Activated CD4-positive, CD25-positive, alpha-beta regulatory T cell treated with anti-CD3 and anti-CD28 coated beads, Interleukin-2, amount 50 U/mL, for 24 hours (primary cell): ENCODE measurements around the gene KRI1.

Source experiments
- ATAC-seq, 2 donors: fragments of 150-1000 bp; cut with Tn5 transposase; one replicate each; pipeline ENCODE4 v1.10.0; 2021; ENCODE audit warnings: mild to moderate bottlenecking in 1 of 2, moderate library complexity in 1 of 2

KRI1 gene

GRCh38 chr19:10517760-10518443 is 47.9 kb downstream of the KRI1 start:
- peak; percentile 33 to 41 for ATAC-seq

- ATAC-seq: no peak
Measured at GRCh38 chr19:10517361-10517759, 48.5 kb downstream of the KRI1 start, which contains the start of gene S1PR5. Gene S1PR5 (minus strand): TSS chr19:10517447. CDS start chr19:10515011, 2,436 bp downstream.

GRCh38 chr19:10516671-10517286 is 49.0 kb downstream of the KRI1 start:
- ATAC-seq: no peak

GRCh38 chr19:10516064-10516385 is 49.8 kb downstream of the KRI1 start:
- ATAC-seq: no peak

GRCh38 chr19:10514211-10515145 is 51.3 kb downstream of the KRI1 start:
- peak; percentile 49 to 60 for ATAC-seq

- ATAC-seq: no peak
Measured at GRCh38 chr19:10513223-10513622, 52.6 kb downstream of the KRI1 start.

GRCh38 chr19:10510301-10510802 is 55.5 kb downstream of the KRI1 start:
- no peak for ATAC-seq

GRCh38 chr19:10508707-10509106 is 57.1 kb downstream of the KRI1 start:
- peak; percentile 49 to 52 for ATAC-seq

GRCh38 chr19:10508036-10508435 is 57.8 kb downstream of the KRI1 start:
- no peak for ATAC-seq

GRCh38 chr19:10505583-10506229 is 60.1 kb downstream of the KRI1 start:
- ATAC-seq: peak in 1 of 2 donors; percentile 6
